Measurements from ENCODE around the gene MORC2.
A peak's percentile ranks its signal among the peaks of the same experiment; 100 is the strongest.

MORC2 gene

DNA sequence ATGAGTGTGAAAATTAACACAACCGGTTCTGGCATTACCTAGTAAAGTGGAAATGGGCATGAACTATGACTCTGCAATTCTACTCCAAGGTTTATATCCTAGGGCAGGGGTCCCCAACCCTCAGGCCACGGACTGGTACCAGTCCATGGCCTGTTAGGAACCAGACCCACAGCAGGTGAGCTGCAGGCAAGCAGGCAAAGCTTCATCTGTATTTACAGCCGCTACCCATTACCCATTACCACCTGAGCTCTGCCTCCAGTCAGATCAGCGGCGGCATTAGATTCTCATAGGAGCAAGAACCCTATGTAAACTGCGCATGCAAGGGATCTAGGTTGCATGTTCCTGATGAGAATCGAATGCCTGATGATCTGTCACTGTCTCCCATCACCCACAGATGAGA is 49.8 kb downstream of the MORC2 start:
- DNase-seq, result no peak

DNA sequence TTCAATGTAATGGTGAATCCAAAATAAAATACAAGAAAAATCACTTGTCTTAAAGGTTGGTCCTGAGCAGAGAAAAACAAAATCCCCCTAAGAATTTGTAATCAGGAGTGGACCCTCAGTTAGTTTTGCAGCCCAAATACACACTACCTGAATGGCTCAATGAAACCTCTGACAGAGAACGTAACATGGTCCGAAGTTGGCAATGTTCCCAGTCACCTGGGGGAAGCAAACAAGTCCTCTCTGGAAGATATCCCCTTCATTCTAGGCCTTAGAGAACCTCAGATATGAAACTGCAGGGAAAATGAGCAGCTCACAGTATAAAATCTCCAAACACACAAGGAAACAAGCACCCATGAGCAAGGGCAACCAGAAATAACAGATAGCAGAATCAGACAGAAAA is 58.2 kb downstream of the MORC2 start:
- DNase-seq, result peak; percentile 6

- no peak for DNase-seq
Observed at GRCh38 chr22:30909306-30909705, 59.3 kb downstream of the MORC2 start.

GRCh38 chr22:30908051-30908461 is 60.5 kb downstream of the MORC2 start:
- DNase-seq, result no peak

DNA sequence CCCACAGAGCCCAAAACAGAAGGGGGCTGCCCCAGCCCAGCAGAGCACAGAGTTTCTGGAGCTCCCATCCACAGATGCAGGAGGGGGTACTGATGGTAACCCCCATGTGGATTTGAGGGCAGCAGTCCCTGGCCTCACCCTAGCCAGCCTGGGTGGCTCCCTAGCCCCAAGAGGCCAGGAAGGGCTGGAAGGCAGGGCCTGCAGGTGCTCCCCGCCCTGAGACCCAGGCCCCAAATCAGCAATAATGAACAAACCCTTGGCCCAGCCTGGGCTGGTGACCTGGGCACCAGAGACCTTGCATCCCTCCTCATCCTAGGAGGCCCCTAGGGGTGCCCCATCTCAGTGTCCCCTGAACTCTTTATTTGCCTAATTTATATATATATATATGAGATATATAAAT is 61.6 kb downstream of the MORC2 start:
- no peak for DNase-seq

DNA sequence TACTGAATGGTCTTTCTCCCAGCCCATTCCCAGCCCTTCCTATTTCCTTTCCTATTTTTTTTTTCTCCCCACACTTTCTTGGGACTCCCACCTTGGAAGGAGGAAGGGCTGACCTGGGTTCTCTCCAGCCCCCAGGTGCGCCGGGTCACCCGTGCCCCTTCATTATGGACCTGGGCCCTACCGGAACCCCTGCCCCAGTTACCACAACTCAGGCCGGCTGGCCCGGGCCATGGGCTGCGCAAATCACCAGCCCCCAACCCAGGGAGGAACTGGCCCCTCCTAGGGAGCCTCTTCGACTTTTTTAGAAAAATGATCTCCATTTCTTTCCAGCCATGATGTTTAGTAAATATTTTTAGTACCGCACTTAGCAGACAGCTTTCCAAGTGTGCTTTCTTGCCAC is 62.2 kb downstream of the MORC2 start:
- no peak for DNase-seq

GRCh38 chr22:30905696-30906341 is 62.8 kb downstream of the MORC2 start:
- DNase-seq, result no peak

DNA sequence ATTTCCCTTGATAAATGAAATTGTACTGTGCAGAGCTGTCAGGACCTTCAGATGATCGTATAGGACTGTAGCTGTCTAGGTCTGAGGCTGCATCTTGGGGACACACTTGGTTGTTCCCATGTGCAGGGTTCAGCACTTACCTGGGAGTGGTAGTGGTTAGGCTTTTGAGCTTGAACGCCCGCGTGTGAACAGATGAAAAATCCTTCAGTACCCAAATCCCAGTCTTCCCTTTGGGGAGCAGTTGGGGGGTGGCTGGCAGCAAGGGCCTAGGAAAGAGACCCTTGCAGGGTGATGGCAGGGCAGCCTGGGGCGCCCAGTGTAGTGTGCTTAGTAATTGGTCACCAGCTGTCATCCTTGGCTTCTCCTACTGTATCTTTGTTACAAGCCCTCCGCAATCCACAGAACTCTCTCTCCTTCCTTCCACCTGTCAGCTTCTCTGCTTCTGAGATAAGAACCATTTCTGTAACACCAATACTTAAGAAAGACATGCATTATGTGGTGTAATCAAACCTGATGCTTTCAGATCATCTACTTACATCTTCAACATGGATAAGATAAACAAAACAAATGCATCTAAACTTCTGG is 64.6 kb downstream of the MORC2 start:
- no peak for DNase-seq

DNA sequence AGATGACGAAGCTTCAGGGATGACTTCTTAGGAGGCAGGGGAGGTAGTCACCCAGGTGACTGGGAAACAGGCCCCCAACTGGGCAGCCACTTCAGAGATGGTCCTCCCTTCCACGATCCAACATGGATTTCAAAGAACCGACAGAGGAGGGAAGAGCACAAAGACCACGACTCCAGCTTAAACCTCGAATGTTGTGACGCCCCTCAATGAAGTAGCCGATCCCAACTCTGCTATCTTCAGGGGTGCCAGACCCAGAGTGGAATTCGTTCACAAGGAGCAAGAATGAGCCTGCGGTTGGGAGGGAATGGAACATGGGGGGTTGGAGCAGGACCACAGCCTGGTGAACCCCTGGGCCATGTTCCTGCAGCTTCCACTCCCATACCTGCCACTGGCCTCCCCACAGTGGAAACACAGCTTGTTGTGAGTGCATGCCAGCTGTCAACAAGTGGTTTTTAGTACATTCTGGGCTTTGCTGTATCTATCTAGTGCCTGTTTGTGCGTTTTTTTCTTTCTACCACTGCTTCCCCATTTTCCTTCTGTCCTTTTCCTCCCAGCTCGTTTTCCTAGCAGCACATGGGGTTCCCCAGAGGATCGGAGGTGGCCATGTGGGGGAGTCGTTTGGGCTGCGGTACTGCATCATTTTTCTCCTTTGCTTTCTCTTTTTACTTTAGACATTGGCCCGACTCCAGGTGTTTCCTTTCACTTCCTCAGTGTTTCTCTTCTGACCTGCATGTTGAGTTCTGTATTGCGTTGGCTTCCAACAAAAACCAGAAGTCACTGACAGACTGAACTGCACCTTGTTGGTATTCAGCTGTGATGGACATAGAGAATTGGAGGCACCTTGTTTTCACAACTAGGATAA is 65.8 kb downstream of the MORC2 start:
- DNase-seq, result no peak

DNA sequence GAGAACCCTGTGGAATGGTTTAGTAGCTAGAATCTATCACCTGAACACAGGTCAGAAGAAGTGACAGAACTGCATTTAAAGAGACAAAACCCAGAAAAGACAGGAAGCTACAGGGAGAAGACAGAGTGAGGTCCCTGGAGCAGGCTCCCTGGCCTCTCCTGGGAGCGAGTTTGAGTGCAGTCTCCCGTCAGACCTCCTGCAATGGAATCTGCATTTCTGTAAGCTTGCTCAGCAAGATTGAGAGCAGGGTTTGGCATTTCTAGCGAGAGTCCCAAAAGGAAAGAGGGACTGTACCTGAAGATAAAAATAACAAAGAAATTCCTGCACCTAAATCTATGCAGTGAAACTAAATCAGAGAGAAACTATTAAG is 74.2 kb downstream of the MORC2 start:
- DNase-seq, result no peak

DNA sequence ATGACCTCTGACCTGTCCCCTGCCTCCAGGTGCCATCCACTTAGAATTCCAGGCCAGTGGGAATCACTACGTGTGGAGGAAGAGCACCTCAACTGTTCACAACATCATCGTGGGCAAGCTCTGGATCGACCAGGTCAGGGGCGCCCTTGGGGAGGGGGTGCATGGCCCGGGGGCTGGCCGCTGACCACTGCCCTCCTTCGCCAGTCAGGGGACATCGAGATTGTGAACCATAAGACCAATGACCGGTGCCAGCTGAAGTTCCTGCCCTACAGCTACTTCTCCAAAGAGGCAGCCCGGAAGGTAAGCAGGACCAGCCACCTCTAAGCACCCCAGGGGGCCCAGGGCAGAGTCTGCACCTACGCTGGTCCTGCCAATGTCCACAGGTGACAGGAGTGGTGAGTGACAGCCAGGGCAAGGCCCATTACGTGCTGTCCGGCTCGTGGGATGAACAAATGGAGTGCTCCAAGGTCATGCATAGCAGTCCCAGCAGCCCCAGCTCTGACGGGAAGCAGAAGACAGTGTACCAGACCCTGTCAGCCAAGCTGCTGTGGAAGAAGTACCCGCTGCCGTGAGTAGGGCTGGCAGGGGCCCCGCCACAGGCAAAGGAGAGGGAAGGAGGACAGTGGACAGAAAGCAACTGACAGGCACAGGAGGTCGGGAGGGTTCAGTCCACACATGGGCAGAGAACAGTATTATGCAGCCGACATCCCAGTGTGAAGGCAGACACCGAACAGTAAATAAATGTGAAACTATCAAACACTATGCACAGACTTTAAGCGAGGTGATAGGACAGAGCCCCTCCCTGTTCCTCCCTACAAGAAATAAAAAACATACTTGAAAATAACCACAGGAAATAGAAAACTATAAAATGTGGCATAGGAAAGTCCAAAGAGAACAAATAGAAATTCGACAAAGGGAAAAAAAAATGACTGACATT is 74.9 kb downstream of the MORC2 start:
- no peak for DNase-seq

DNA sequence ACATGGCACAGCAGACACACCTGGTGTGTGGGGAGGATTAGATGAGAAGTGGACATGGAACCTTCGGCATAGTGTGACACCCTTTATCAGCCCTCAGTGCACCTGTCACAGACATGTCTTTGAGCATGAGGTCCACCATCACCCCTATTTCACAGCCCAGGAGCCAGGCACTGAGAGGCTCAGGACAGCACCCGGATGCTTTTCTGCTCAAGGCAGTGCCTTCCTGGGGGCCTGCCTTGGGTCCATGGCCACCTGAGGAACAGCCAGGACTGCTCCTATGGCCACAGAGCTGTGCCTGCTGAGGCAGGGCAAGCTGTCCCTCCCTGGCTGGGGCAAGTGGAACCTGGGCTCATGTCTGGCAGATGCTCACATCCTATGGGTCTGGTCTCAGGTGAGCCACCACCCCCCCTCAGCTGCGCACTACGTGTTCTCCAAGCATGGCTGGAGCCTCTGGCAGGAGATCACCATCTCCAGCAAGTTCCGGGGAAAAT is 75.8 kb downstream of the MORC2 start:
- DNase-seq, result no peak

GRCh38 chr22:30892286-30892685 is 76.3 kb downstream of the MORC2 start:
- DNase-seq, result no peak

DNA sequence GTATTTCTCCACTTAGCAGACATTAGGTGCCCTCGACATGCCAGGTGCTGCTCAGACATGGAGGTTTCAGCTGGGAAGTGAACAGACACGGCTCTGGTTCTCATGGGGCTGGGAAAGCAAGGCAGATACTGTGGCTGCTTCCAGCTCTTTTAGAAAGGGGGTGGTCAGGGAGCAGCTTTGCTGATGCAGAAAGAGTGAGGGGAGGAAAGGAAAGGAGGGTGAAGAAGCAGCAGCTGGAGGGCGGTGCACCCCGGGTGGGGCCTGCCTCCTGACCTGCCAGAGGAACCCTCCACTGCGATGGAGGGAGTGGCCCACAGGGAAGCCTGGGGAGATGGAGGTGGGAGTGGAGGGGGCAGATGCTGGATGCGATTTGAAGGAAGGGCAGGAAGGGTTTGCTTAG is 76.8 kb downstream of the MORC2 start:
- DNase-seq, result no peak

GRCh38 chr22:30891443-30891755 is 77.2 kb downstream of the MORC2 start:
- DNase-seq, result peak; percentile 37

GRCh38 chr22:30890686-30891442 is 77.7 kb downstream of the MORC2 start:
- DNase-seq, result peak; percentile 1

- no peak for DNase-seq
Observed at GRCh38 chr22:30889996-30890480, 78.5 kb downstream of the MORC2 start.

- DNase-seq, result no peak
Observed at GRCh38 chr22:30889268-30889995, 79.1 kb downstream of the MORC2 start.

DNA sequence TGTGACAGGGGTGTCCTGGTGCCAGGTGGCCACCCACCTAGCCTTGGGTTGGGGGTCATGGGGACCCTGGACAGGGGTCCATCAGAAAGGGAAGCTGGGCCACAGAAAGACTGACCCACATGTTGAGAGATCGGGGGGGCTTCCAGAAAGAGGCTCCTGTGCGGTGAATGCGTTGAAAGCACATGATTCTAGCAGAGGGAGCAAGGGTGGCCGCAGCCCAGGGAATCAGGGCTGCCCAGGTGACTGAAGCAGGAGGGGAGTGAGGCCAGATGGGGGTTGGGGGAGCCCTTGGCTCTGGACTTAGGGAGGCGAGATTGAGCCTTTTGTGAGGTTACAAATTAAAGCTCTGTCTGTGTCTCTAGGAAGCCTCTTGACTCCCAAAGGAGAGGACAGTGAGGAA is 80.7 kb downstream of the MORC2 start:
- no peak for DNase-seq

DNA sequence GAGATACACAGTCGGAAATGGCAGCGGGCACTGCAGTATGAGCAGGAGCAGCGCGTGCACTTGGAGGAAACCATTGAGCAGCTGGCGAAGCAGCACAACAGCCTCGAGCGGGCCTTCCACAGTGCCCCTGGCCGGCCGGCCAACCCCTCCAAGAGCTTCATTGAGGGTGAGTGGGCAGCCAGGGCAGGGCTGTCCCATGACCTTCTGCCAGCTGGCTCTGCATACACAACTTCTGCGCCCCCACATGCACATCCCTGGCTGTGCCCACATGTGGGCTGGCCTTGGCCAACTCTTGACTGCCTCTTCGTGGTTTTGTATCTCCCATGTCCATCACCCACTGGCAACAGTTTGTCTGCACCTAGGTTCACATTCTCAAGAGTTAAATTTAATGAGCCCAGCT is 81.1 kb downstream of the MORC2 start:
- DNase-seq, result no peak

DNA sequence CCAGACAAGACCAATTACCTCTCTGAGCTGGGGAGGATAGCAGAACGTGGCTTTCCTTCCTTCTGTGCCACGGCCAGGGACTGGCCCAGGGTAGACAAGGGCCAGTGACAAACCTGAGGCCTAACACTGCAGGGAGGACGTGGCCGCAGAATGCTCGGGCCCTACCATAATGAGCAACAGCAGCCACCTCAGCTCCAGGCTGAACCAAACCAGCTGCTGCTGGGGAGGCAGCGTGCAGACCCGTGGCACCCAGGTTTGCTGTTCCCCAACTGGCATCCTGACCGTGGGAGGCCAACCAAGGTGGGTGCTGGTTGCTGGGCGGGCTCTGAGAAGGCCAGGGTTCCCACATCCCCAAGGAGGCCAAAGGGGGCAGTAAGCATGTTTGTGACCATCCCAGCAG is 83.0 kb downstream of the MORC2 start:
- no peak for DNase-seq

DNA sequence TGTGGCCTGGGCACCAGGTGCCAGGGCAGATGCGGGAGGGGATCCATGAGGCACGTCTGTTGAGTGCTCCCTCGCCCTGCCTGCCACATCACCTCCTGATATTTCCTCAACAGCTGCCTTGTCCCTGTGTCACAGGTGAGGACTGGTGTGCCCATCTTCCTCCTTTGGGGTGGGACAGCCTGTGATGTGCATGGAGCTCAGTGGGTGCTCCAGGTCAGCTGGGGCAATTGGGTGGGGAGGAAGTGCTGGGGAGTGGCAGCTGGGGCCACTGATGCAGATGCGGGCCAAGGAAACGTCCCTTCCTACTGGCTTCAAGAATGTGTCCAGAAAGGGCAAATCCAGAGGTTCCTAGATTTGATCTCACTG is 83.6 kb downstream of the MORC2 start:
- no peak for DNase-seq
